GM12873 (cell line): ENCODE results near the gene MKNK1.

ENCODE experiments used
- CTCF ChIP-seq: IDR thresholded peaks from 2 replicates; pipeline ENCODE4 v1.5.1; 2012; ENCODE audit warnings: low read depth, mild to moderate bottlenecking, moderate library complexity, low read length, control low read depth; ENCODE audit not compliant: insufficient read depth; ENCODE audit errors: missing control alignments

The MKNK1 gene

GRCh38 chr1:46556822-46557221 is 47.2 kb downstream of the MKNK1 start:
- TF ChIP-seq CTCF, result no peak

GRCh38 chr1:46555826-46556619 is 48.0 kb downstream of the MKNK1 start:
- no peak for TF ChIP-seq CTCF

GRCh38 chr1:46554597-46555381 is 49.3 kb downstream of the MKNK1 start:
- TF ChIP-seq CTCF, result no peak

- TF ChIP-seq CTCF, result no peak
Observed at GRCh38 chr1:46554236-46554596, 49.9 kb downstream of the MKNK1 start.

- no peak for TF ChIP-seq CTCF
Observed at GRCh38 chr1:46553506-46553905, 50.6 kb downstream of the MKNK1 start.

GRCh38 chr1:46552357-46553237 is 51.5 kb downstream of the MKNK1 start:
- TF ChIP-seq CTCF, result no peak

- no peak for TF ChIP-seq CTCF
Observed at GRCh38 chr1:46551597-46552095, 52.4 kb downstream of the MKNK1 start, which contains the start of gene KNCN. TSS of gene KNCN (minus strand) at chr1:46551647. CDS start at chr1:46551215, 432 bp downstream.
